NCI-H128 (cell line): ENCODE results near the gene TNNT3.
"Not testable (repeated sequence)": the region's sequence is repeated elsewhere in the genome, so short reads cannot be mapped to it uniquely, and the experiment has no call there.

Source experiments
- DNase-seq: peaks from one replicate; lab custom pipeline; 2025; ENCODE audit not compliant: unreplicated experiment; lab: John Stamatoyannopoulos, UW

The TNNT3 gene

GRCh38 chr11:1919391-1920127 is at the start of gene TNNT3:
TNNT3 (plus strand) TSS chr11:1919703; CDS start chr11:1922875, 3,172 bp downstream.
- DNase-seq = no peak

GRCh38 chr11:1870326-1870696 is 49.2 kb upstream of the TNNT3 start:
- no peak for DNase-seq

DNA sequence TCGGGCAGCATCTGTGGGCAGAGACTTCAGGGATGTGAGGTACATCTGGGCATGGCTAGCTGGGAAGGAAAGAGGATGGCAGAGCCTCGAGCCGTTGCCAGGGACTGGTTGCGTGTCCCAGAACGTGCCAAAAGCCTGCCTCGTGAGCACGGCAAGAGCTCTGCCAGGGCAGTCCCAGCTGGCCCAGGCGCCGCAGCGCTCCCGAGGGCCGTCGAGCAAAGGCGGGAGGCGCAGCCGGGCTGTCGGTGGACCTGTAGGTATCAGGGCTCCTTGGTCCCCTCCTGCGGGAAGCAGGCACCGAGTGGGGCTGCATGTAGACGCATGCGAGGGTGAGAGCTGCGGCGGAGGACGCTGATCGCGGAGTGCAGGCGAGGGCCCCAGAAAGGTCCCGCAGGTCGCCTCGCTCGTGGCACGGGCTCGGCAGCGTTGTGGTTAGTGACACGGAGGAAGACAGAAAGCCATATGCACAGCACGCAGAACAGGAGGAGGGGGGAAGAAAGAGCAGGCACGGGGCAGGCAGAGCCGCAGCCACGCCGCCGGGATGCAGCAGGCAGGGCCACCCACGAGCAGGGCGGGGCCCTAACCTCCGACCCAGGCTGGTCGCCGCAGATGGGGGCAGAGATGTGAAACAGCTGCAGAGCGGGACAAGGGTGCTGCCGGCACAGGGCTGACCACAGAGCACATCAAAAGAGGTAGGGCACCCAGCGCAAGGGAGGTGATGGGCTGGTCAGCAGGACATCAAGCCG is 48.6 kb upstream of the TNNT3 start:
- no peak for DNase-seq

DNA sequence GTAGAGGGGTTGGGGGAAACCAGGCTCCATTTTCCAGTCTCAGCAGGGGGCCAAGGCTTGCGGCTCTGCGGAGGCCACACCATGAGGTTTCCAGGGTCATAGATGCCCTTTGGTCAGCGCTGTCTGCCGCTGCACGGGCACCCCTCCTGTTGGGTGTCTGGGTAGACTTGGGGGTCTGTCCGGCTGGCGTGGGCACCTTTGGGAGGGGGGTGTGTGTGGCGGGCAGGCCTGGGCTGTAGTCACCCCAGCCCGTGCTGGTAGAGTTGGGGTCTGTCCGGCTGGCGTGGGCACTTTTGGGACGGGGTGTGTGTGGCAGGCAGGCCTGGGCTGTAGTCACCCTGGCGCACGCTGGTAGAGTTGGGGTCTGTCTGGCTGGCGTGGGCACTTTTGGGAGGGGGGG is 48.0 kb upstream of the TNNT3 start:
- no peak for DNase-seq

- no peak for DNase-seq
These were observed 47.1 kb upstream of the TNNT3 start for GRCh38 chr11:1872267-1872985.

DNA sequence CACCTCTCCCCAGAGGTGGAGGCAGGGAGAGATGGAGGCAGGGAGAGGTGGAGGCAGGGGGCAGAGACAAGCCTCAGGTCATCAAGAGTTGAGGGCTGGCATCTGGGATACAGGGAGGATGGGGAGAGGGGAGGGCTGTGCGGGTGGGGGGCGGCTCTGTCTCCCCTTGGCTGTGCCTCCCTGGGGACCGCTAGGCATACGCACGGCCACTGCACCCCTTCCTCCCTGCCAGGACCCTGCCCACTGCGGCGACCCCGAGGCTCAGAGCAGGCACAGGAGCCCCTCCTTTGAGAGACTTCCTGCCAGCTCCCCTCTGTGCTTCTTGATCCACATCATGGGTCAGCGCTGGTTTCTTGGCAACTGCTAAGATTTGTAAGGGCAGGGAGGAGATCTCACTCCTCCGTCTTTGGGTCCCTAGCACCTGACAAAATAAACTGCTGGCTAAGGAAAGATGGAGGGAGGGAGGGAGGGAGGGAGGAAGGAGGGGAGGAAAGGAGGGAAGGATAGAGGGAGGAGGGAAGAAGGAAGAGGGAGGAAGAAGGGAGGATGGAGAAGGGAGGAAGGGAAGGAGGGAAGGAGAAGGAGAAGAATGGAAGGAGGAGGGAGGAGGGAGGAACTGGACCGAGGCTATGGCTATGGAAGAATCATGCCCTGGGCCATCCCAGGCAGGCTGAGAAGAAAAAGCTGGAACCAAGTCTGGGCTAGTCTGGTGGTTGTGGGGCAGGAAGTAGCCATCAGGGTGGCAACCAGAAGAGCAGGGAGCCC is 46.3 kb upstream of the TNNT3 start:
- DNase-seq = no peak

DNA sequence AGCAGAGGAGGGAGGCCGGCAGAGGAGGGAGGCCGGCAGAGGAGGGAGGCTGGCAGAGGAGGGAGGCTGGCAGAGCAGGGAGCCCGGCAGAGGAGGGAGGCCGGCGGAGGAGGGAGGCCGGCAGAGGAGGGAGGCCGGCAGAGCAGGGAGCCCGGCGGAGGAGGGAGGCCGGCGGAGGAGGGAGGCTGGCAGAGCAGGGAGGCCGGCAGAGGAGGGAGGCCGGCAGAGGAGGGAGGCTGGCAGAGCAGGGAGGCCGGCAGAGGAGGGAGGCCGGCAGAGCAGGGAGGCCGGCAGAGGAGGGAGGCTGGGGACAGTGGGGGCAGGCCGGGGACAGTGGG is 45.7 kb upstream of the TNNT3 start:
- DNase-seq = not testable (repeated sequence)

- not testable (repeated sequence) for DNase-seq
These were observed 44.9 kb upstream of the TNNT3 start for GRCh38 chr11:1874441-1875092.

DNA sequence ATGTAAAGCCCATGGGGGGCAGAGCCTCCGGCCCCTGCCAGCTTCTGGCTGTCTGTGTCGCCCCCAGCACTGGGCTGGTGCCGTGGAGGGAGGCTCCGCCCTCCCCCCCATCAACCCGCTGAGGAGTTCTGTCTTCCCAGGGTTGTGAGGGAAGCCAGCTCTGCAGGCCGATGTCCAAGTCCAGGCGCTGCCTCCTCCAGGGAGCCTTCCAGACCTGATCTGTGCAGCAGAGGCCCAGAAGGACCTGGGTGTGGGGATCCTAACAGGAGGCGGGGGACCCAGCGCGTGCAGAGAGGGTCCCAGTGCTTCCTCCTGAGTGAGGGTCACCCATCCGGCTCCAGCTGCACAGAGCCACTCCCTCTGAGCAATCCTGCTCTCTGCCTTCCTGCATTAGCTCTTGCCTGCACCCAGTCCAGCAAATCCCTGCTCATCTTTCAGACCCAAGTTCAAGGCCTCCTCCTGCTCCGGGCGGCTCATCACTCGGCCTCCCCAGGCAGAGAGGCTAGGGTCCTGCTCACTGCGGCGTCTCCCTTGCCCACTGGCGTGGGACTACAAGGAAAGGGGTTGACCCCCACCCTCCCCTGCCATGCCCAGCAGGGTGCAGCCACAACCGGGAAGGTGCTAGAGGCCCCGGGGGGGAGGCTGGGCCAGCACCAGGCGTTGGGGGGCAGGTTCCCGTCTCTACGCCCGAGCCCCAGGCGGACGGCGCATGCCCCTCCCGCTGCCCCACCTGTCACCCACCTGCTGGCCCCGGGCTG is 44.2 kb upstream of the TNNT3 start:
- DNase-seq = no peak

- not testable (repeated sequence) for DNase-seq
These were observed 43.6 kb upstream of the TNNT3 start for GRCh38 chr11:1875851-1876301.

DNA sequence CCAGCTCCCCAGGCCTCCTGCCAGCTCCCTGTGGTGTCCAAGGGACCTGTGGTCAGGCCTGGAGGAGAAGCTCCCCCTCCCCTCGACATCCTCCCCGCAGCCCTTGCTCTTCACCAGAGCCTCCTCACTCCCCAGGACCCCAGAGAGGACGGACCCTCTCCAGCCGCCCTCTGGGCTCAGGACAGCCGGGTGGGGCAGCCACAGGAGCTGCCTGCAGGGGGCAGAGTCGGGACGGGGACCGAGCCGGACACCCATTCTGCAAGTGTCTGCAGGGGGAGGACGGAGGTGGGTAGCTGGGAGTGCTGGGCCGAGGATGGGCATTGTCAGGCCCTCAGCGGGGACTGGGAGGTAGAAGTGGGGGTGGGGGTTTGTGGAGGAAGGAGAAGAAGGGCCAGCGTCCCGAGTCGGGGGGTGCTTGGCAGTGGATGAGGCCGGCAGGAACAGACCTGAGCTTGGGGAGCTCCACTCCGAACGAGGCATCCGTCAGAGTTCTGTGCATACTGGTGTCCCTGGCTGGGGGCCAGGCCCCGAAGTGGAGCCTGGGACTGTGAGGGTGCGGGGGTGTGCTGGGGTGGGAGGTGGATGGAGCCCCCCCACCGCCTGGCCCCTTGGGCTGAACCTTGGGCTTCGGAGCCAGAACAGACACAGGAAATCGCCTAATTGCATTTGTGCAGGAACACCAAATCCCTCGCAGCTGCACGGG is 43.0 kb upstream of the TNNT3 start:
- no peak for DNase-seq

DNA sequence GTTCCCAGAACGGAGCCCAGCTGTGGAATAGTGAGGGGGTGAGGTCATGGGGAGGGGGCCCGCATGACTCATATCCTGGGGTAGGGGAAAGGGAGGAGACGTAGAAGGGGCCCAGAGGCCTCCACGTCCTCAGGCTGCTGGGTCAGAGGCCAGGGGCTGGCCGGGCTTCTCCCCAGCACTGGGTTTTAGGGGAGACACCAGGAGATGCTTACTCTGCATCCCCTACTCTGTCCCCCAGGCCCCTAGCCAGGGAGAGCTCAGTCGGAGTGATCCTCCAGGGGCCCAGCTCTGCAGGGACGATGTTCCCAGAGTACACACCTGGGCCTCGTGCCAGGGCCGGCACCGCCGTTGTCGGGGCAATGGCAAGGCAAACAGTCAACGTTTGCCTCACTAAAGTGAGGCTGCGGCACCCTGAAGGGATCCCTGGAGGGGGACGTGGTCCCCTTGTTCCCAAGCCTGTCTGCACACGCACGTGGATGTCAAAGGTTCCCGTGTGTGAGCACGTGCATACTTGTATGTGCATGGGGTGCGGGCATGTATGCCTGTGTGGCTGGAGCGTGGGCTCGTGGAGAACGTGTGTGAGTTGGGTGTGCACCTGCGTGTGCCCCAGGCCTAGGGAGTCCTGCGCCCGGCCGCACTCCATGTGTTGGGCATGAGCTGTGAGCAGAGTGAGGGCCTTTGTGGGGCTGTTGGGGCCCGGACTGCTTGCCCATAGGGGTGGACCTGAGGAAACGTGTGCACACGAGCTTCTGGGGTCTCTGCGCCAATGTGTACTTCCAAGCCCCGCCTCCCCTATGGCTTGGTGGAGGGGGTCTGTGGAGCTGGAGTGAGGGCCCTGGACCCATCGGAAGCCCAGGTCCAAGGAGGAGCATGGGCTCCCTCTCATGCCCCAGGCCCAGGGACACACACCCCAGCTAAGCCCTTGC is 42.0 kb upstream of the TNNT3 start:
- no peak for DNase-seq

DNA sequence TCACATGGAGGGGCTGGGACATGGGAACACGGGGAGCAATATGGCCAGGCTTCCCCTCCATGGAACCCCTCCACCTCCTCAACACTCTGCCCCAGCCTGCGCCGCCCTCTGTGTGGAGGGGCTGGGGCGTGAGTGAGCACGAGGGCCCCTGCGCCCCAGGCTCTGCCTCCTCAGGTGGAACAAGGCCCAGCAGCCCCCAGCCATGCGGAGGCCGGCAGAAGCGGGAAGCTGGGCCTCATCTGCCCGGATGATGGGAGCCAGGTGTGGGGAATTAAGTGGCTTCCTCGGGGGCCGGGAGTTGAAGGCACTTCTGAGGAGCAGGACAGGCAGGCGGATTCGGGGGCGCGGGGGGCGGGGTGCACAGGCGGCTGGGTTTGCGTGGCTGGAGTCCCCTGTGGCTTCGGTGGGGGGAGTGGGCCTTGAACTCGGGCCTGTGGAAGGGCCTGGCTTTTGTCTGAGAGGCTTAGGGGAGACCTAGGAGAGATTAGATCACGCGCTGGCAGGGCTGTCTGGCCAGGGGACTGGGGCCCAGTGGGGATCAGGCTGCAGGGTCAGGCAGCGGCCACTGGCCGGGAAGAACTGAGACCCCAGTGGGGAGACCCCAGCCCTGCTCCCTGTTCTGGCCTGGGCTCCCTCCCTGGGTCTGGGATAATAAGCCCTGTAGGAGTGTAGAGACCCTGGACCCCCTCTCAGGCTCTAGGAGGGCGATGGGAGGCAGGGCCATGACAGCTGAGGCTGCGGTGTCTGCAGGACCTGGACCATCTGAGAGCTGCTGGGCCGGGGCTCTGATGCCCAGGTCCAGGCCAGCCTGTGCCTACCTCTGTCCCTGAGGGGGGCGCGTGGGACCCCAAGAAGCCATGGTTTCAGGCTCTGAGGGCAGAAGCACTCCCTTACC is 41.1 kb upstream of the TNNT3 start:
- no peak for DNase-seq

DNA sequence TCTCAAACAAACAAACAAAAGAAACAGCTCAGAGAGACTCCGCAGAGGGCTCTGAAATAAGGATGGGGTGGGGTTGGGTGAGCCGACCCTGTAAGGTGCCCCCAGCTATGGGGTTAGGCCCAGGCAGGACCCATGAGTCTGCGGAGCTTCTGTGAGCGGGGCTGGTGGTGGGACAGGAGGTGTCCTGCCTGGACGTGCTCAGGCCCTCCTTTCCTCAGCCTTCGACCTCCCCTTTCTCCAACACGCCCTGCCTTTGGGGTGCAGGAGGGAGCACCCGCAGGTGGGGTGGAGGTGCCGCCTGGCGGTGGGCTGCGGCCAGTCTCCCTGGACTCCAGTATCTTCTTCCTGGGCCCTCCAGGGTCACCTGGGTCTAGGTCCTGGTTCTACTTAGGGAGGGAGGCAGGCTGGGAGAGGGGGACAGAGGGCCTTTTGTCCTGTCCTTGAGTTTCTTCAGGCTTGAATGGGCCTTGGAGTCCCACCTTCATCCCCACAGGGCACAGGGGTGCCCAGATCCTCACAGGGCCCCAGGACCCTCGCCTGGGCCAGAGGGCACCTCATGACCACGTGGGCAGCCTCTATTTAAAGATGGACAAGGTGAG is 40.1 kb upstream of the TNNT3 start:
- DNase-seq = no peak

- DNase-seq = no peak
These were observed 39.4 kb upstream of the TNNT3 start for GRCh38 chr11:1879941-1880720.
